ENCODE data around the gene GPAT2.
"Not testable (repeated sequence)": the region's sequence is repeated elsewhere in the genome, so short reads cannot be mapped to it uniquely, and the experiment has no call there.

The GPAT2 gene

DNA sequence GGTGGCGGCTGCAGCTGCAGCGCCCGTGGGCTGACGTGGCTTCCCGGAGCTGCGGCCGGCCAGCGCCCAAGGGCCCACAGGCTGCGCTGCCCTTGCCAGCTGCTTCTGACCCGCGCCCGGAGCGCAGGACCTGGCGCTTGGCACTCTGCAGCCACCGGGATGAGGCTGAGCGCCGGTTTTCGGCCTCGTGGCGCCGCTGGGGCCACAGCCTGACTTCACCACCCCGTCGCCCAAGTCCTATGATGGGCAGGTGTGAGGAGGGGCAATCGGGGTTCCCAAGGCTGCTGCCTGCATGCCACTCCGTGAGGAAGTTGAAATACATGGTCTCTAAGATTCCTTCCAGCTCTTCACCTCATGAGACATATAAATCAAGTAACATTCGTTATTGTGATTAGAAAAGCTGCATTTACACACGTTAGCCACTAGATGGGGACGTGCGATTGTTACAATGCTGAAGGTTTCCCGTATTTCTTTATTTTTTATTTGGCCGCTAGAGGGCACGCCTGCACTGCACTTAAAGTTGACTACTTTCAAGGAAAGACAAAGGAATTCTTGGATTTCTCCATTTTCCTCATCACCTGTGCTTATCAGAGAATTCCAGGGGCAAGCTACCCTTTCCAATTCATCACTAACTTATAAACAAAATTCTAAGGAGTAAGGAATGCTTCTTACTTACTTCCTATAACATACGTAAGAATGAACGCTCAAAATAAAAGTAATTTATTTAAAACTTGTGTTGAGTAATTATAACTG, 42.0 kb downstream of the GPAT2 start:
- not testable (repeated sequence) for H3K9me3 ChIP-seq (ENCODE audit: low read length); H3K9me2 ChIP-seq (ENCODE audit: low read depth, low read length); H3F3A ChIP-seq (ENCODE audit: insufficient read depth, low read length); H2AFZ ChIP-seq (ENCODE audit: low read length); H3K4me1 ChIP-seq (ENCODE audit: insufficient read depth, low read length, severe bottlenecking); H3K36me3 ChIP-seq (ENCODE audit: insufficient read depth, low read length); H3K79me2 ChIP-seq (ENCODE audit: insufficient read depth, low read length); H4K20me1 ChIP-seq (ENCODE audit: insufficient read depth, low read length); H3K27me3 ChIP-seq (ENCODE audit: insufficient read depth, low read length)
- Histone ChIP-seq H3K9ac (ENCODE audit: low read length) (peak overlapping the region; percentile 71), H3K4me3 (ENCODE audit: low read depth, low read length, poor library complexity, severe bottlenecking) (peak overlapping the region; percentile 65), H3K27ac (ENCODE audit: low read depth, low read length, poor library complexity, severe bottlenecking) (peak overlapping the region; percentile 44), H3K4me2 (ENCODE audit: low read length) (peak overlapping the region; percentile 96)
- TF ChIP-seq, protein P1, sequence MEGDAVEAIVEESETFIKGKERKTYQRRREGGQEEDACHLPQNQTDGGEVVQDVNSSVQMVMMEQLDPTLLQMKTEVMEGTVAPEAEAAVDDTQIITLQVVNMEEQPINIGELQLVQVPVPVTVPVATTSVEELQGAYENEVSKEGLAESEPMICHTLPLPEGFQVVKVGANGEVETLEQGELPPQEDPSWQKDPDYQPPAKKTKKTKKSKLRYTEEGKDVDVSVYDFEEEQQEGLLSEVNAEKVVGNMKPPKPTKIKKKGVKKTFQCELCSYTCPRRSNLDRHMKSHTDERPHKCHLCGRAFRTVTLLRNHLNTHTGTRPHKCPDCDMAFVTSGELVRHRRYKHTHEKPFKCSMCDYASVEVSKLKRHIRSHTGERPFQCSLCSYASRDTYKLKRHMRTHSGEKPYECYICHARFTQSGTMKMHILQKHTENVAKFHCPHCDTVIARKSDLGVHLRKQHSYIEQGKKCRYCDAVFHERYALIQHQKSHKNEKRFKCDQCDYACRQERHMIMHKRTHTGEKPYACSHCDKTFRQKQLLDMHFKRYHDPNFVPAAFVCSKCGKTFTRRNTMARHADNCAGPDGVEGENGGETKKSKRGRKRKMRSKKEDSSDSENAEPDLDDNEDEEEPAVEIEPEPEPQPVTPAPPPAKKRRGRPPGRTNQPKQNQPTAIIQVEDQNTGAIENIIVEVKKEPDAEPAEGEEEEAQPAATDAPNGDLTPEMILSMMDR (IDR thresholded peaks at IDR 0.05; ENCODE audit: low read length), result peak; percentile 77

DNA sequence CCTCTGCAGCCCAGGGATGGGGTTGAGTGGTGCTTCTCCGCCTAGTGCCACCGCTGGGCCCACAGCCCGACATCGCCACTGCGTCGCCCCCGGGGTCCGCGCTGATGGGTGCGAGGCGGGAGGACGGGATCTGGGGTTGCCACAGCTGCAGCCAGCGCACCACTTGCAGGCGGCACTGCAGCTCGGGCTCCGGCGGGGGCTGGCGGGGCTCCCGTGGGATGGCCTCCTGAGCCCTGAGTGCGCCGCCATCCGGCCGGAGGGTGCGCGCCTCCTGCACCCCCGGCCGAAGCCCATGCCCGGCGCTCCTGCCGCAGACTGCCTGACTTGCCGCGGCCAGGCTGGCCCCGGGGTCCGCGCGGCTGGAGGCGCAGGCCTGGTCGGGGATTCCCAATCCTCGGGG, 42.6 kb downstream of the GPAT2 start:
- not testable (repeated sequence) for H3K9me2 ChIP-seq (ENCODE audit: low read depth, low read length); H3K79me2 ChIP-seq (ENCODE audit: insufficient read depth, low read length); H4K20me1 ChIP-seq (ENCODE audit: insufficient read depth, low read length); H3F3A ChIP-seq (ENCODE audit: insufficient read depth, low read length); H2AFZ ChIP-seq (ENCODE audit: low read length); H3K9me3 ChIP-seq (ENCODE audit: low read length); H3K4me1 ChIP-seq (ENCODE audit: insufficient read depth, low read length, severe bottlenecking); H3K27me3 ChIP-seq (ENCODE audit: insufficient read depth, low read length); H3K36me3 ChIP-seq (ENCODE audit: insufficient read depth, low read length)
- Histone ChIP-seq H3K27ac (ENCODE audit: low read depth, low read length, poor library complexity, severe bottlenecking) (peak overlapping the region; percentile 44), H3K4me2 (ENCODE audit: low read length) (peak overlapping the region; percentile 96), H3K4me3 (ENCODE audit: low read depth, low read length, poor library complexity, severe bottlenecking) (peak overlapping the region; percentile 65), H3K9ac (ENCODE audit: low read length) (peak overlapping the region; percentile 71)

DNA sequence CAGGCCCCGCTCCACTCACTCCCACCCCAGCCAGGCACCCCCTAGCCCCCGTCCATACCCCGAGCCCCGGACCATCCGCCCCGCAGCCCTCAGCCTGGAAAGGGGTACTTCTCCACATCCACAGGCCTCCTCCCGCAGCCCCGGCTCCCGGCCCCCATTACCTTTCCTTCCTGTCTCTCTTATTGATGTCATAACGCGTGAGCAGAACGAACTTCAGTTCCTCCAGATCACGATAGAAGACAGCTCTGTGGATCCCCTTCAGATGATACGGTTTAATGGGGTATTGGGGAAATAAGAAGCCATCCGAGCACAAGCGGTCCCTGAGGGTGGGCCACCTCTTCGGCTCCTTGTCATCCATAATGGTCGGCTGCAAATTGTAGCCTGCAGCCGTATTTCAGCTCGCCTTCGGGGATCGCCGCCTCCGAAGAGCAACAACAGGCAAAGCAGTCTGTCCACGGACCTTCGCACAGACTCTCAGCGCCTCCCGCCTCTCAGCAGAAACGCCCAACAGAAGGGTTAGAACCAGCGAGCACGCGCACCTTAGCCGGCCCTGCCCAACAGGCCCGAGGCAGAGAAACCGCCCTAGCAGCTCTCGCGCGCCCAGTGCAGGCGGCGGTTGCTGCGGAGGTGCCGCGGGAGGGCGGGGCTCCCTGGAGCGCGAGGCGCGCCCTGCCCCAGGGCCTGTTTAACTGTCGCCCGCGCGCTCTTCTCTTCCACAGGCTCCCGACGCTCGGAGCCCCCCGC, 43.2 kb downstream of the GPAT2 start, which contains the start of gene ANKRD36C:
Gene ANKRD36C, minus strand, starts transcription at position 474 of the 744 bp plus-strand sequence. Its CDS starts 116 bp downstream, at position 358.
- not testable (repeated sequence) for H3K4me1 ChIP-seq (ENCODE audit: insufficient read depth, low read length, severe bottlenecking); H3F3A ChIP-seq (ENCODE audit: insufficient read depth, low read length); H3K79me2 ChIP-seq (ENCODE audit: insufficient read depth, low read length); H3K36me3 ChIP-seq (ENCODE audit: insufficient read depth, low read length); H2AFZ ChIP-seq (ENCODE audit: low read length); H3K27me3 ChIP-seq (ENCODE audit: insufficient read depth, low read length); H3K9me2 ChIP-seq (ENCODE audit: low read depth, low read length); H4K20me1 ChIP-seq (ENCODE audit: insufficient read depth, low read length); H3K9me3 ChIP-seq (ENCODE audit: low read length)
- Histone ChIP-seq H3K9ac (ENCODE audit: low read length) (peak within 1 kb of the TSS; percentile 73), H3K4me3 (ENCODE audit: low read depth, low read length, poor library complexity, severe bottlenecking) (peak within 1 kb of the TSS; percentile 69), H3K4me2 (ENCODE audit: low read length) (peak within 1 kb of the TSS; percentile 96), H3K27ac (ENCODE audit: low read depth, low read length, poor library complexity, severe bottlenecking) (peak within 1 kb of the TSS; percentile 81)

DNA sequence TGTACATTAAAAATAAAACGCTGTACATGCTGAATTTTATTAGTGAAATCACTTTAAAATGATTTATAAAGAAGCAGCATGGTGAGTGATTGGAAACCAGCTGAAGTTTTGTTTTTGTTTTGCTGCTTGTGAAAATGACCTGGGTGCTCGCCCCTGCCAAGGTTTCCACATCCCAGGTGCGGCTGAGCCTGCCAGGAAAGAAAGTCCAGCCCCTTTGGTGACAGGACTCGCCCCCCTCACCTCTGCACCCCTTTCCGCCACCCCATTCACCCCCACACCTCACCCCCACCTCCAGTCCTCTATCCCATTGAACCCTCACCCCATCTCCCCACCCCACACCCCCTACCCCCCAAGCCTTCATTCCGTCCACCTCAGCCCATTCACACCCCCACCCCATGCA, 43.8 kb downstream of the GPAT2 start:
- not testable (repeated sequence) for H3K27me3 ChIP-seq (ENCODE audit: insufficient read depth, low read length); H3F3A ChIP-seq (ENCODE audit: insufficient read depth, low read length); H2AFZ ChIP-seq (ENCODE audit: low read length); H4K20me1 ChIP-seq (ENCODE audit: insufficient read depth, low read length); H3K9me3 ChIP-seq (ENCODE audit: low read length); H3K36me3 ChIP-seq (ENCODE audit: insufficient read depth, low read length); H3K9ac ChIP-seq (ENCODE audit: low read length); H3K4me1 ChIP-seq (ENCODE audit: insufficient read depth, low read length, severe bottlenecking); H3K27ac ChIP-seq (ENCODE audit: low read depth, low read length, poor library complexity, severe bottlenecking); H3K79me2 ChIP-seq (ENCODE audit: insufficient read depth, low read length); H3K9me2 ChIP-seq (ENCODE audit: low read depth, low read length)
- Histone ChIP-seq H3K4me3 (ENCODE audit: low read depth, low read length, poor library complexity, severe bottlenecking) (peak overlapping the region; percentile 69), H3K4me2 (ENCODE audit: low read length) (peak overlapping the region; percentile 29; the same call in 1 of the 2 replicates)

Data from OCI-LY1 (cell line).